Activated T-helper 9 cell treated with anti-CD3 and anti-CD28 coated beads, Interleukin-2, amount 50 U/mL, for 16 hours (primary cell): ENCODE results near the gene PLPPR2.
"Not testable (repeated sequence)": the region's sequence is repeated elsewhere in the genome, so short reads cannot be mapped to it uniquely, and the experiment has no call there.

Source experiments
- DNase-seq: peaks from one replicate; pipeline ENCODE4 v3.0.0-alpha.2; 2020; ENCODE audit warnings: low read depth

The PLPPR2 gene

GRCh38 chr19:11397089-11397610 lies 41.9 kb downstream of the PLPPR2 start:
- DNase-seq = no peak

DNA sequence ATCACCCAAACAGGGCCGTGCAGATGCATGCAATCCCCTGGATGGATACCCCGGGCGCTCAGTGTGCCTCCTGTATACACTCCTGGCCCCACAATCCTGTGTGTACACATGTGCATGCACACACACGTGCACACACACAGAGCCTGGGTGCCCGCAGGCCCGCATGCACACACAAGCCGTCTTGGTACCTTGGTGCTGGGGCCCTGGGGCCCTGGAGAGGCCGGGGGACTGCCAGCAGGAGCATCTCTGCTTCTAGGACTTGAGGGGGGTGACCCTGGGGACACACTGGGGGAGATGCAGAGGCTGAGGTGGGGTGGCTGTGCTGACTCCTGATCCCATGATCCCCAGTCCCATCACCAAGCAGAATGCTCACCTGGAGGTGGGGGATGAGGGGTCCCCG lies 44.4 kb downstream of the PLPPR2 start:
- DNase-seq = no peak

GRCh38 chr19:11400798-11401197 lies 45.6 kb downstream of the PLPPR2 start:
- no peak for DNase-seq

DNA sequence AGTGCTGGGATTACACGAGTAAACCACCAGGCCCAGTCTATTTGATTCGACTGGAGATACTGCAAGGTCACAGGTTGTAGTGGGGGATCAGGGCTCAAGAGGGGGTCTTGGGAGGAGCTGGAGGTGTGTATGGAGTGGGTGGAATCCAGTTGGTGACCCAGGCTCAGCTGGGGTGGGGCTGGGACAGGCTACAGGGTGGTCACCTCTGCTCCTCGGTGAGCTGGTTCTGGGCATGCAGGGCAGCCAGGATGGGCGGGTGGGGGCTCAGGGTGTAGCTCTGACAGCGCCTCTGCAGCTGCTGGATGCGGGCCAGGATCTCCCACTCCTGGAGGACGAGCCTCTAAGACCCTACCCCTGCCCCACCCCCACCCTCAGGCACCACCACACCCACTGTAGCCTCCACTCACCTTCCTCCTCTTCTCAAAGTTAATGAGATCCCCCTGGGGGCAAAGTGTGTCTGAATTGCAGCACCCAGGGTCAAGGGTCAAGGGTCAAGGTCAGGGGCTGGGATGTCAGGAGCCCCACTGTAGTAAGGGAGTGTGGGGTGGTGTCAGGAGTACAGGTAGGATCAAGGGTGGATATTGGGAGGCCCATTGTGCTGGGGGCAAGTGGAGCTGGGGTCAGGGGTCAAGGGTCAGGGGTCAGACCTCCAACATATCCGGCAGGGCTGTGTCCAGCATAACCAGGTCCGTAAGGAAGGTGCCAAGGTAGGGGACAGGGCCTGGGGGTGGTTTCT lies 46.7 kb downstream of the PLPPR2 start:
- DNase-seq = no peak

DNA sequence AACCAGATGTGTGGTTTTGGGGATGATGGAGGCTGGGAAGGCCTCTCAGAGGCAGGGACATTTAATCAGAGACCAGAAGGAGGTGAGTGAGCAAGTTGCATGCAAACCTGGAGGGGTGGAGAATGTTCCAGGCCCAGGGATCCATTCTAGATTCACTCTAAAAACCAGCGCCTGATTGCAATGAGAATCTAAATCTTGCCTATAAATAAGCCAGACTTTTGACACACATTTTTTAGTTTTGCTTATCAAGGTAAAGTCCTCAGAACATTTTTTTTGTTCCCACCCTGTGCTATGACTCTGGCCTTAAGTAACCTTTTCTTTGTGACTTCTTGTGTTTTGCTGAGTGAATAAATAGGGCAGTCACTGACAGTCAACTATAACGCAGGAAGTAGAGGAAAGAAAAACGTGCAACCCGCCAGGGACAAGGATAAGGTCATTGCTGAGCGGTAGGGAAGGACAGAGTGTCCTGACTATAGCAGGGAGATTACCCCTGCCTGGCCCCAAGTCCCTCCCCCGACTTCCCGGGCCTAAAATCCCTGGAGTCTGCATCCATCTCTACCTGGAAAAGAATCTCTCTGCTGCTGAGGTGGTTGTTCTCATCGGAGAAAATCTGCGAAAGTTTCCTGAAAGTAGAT lies 49.5 kb downstream of the PLPPR2 start:
- no peak for DNase-seq

DNA sequence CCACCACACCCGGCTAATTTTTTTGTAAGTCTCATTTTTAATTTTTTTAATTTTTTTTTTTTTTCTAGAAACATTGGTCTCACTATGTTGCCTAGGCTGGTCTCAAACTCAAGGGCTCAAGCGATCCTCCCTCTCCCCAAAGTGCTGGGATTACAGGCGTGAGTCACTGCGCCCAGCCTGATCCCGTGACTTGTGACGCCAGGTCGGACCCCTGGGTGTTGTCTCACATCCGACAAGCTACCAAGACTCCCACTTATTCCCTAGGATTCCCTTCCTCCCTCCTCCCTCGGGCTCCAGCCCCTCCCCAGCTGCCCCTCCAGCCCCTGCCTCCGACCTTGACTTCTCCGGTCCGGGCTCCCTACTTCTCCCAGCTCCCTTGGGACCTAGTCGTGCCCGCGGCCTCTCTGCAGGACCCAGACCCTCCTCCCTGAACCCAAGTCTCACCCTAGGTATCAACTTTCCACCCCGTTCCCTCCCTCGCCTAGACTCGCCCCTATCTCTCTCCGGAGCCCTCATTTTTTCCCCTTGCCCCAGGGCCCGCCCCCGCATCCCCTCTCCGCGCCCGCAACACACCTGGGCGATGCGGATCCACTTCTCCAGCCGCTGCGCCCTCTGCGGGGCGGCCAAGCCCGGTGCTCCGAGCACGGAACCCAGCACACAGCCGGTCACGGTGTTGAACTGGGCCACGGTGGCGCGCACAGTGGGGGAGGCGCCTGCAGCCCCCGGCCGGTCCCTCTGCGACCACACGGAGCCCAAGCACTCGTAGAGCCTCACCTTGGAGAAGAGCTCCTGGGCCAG lies 50.8 kb downstream of the PLPPR2 start:
- no peak for DNase-seq

DNA sequence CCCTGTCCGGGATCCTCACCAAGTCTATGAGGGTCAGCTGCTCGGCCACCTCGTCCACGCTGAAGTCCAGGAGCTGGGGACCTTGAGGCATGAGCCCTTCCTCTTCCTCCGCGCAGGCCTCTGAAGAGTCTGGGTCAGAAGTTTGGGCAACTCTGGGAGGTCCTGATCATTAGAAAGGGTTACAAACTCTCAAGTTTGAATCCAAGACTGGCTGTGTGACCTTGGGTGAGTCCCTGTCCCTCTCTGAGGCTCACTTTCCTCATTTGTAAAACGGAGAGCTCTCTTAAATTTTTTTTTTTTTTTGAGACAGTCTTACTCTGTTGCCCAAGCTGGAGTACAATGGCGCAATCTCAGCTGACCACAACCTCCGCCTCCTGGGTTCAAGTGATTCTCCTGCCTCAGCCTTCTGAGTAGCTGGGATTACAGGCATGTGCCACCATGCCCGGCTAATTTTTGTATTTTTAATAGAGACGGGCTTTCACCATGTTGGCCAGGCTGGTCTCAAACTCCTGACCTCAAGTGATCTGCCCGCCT lies 51.5 kb downstream of the PLPPR2 start:
- DNase-seq = not testable (repeated sequence)

GRCh38 chr19:11408591-11408990 lies 53.4 kb downstream of the PLPPR2 start:
- DNase-seq = no peak

GRCh38 chr19:11410682-11411081 lies 55.5 kb downstream of the PLPPR2 start:
- DNase-seq = no peak

GRCh38 chr19:11414544-11414943 lies 59.3 kb downstream of the PLPPR2 start:
- DNase-seq = no peak
